HG03159 (cell line): Measurements from ENCODE around the gene IMMP2L.

ENCODE experiments used
- ATAC-seq: cut with Tn5 transposase; IDR thresholded peaks from one replicate; pipeline ENCODE4 v1.9.1; 2021; ENCODE audit warnings: mild to moderate bottlenecking, moderate library complexity; ENCODE audit not compliant: unreplicated experiment

Gene IMMP2L

DNA sequence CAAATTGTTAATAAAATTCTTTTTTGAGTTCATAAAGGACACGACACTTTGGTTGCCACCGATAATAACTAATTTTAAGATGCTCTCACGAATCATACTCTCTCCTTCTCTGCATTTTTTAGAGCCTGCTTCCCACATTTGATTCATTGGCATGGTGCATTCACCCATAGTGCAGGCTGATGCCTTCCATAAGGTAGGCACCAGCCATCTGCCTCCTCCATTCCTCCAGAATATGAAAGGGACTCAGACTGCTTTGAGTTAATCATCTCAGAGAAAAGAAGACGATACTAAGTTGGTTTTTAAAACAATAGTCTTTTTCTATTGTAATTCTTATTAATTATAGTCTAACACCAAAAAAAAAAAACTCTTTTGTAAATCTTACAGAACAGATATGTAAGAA, 505.2 kb downstream of the IMMP2L start:
- ATAC-seq, result no peak

DNA sequence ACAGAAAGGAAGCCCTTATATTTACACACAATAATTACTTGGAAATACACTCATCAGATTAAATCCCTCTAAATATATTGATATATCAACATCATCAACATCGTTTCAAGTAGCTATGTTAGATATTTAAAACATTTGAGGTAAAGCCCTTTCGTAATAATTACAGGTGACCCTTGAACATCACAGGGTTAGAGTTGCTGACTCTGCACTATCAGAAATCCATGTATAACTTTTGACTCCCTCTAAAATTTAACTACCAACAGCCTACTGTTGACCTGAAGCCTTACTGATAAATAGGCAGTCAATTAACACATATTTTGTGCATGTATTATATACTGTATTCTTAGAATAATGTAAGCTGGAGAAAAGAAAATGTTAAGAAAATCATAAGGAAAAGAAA, 505.9 kb downstream of the IMMP2L start:
- no peak for ATAC-seq

DNA sequence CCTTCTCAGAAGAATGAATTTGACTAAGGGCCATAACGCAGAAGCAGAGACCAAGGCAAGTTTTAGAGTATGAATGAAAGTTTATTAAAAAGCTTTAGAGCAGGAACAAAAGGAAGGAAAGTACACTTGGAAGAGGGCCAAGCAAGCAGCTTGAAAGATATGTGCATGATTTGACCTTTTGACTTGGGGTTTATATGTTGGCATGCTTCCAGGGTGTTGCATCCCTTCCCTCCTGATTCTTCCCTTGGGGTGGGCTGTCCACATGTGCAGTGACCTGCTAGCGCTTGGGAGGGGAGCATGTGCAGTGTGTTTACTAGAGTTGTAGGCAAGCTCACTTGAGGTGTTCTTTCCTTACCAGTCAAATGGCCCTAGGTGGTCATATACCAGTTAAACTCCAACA, 509.3 kb downstream of the IMMP2L start:
- no peak for ATAC-seq

DNA sequence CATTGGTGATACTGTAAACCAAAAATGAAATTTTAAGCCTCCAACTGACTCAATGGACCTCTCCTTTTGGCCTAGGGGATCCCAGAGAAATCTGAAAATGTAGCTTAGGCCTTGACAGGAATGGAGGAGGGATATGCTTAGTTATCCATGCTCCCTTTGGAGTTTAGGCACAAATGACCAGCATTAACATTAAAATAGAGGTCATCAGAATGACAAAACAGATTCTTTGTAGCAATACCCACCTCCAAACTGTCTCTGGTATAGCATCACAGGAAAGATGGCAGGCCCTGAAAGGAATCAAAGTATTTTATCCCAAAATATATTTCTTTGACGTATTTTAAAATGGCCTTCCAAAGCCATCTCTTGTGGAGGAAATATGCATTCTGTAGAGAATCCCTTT, 510.5 kb downstream of the IMMP2L start:
- no peak for ATAC-seq

GRCh38 chr7:111050875-111051416, 511.3 kb downstream of the IMMP2L start:
- no peak for ATAC-seq

GRCh38 chr7:111049971-111050680, 512.2 kb downstream of the IMMP2L start:
- ATAC-seq, result no peak

DNA sequence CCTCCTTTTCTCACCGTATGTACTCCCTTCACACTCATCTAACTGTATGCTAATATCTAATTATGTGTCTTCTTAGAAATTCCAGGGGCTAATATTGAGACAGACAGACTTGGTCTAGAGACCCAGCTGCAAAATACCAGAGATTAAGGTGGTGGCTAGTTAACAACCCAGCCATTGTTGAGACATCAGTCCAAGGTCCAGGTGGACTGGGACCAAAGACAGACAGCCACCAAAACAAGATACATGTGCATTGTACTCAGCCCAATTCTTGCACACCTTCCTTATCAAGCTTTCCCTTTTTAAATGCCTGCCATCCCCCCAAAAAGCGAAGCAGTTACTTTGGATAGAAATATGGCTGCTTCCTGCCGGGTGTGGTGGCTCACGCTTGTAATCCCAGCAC, 514.7 kb downstream of the IMMP2L start:
- ATAC-seq, result no peak

- no peak for ATAC-seq
These were observed 516.8 kb downstream of the IMMP2L start for GRCh38 chr7:111045449-111045848.

DNA sequence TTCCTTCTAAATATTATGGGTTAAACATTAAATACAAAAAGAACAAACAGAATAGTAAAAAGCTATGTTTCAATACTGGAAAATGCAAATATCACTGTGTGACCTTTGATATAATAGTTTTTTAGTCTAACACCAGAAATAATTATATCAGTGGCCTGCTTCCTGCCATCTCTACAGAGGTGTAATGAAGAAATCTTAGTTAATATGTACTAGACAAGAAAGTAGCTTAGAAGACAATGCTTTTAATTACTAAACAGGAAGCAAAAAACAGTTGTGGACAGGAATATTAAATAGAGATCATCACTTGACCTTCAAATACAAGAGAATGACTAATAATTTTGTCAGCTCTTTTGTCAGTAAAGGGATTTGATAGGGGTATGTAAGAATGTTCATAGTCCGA, 518.7 kb downstream of the IMMP2L start:
- peak; percentile 97 for ATAC-seq

GRCh38 chr7:111042842-111043241, 519.5 kb downstream of the IMMP2L start:
- no peak for ATAC-seq

DNA sequence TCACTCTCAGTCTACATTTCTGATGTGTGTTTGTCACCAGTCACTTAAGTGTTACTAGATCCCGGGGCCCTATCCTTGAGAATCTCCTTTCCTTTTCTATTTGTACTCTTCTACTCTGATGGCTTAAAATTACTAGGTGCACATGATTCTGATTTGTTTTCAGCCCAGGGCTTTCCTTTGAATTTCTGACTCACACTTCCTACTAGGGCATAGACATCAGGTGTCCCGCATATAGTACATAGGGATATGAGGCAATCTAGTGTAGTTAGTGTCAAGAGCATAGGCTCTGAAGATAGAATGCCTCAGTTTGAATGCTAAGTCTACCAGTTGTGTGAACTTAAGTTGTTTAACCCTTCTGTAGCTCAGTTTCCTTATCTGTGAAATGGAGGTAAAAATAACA, 520.7 kb downstream of the IMMP2L start:
- ATAC-seq, result no peak

- ATAC-seq, result no peak
These were observed 524.1 kb downstream of the IMMP2L start for GRCh38 chr7:111038185-111038584.

GRCh38 chr7:111031916-111032315, 530.4 kb downstream of the IMMP2L start:
- no peak for ATAC-seq

- ATAC-seq, result no peak
These were observed 532.0 kb downstream of the IMMP2L start for GRCh38 chr7:111030336-111030735.

DNA sequence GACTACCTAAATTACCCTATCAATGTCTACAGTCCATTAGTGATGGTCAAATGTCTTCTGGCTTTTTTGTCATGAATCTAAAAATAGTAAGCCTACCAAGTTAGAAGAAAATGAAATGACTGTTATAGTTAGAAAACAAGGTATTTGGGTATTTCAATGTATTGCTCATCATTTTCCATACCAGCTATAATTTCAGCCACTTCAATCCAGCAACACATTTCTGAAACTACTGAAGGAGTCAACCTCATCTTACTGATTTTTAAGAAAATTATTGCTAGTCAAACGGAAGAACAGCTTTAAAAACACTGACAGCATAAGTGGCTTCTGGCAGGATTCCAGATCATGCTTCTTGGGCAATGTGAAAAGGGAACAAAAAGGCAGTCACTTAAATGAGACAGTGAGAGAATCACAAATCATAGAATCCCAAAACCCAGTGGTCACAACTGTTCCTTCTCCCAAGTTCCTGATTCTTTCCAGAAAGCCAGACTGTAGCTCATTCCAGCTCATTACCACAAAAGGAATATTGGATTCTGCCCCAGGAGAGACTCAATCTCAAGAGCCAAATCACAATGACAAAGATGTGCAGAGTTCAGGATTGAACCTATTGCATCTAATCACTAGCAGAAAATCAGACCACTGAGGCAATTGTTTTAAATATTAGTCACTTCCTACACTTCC, 532.6 kb downstream of the IMMP2L start:
- ATAC-seq, result peak; percentile 62

DNA sequence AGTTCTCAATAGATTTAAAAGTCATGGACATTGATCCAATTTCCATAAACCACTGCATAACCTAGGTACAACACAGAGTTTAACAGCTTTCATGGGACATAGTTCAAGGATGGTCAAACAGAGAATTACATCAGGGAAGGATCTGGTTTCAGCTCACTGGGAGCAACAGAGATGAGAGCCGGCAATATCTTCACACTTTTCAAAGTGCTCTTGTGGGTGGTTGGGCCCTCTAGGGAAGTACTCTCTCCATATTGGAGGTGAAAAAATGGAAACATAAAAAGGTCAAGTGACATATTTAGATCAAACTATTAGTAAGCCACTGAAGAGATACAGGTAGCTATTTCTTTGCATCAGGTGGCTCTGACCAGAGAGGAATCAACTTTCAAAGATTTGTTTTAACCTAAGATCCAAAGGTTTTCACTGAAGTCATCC, 533.1 kb downstream of the IMMP2L start:
- no peak for ATAC-seq

DNA sequence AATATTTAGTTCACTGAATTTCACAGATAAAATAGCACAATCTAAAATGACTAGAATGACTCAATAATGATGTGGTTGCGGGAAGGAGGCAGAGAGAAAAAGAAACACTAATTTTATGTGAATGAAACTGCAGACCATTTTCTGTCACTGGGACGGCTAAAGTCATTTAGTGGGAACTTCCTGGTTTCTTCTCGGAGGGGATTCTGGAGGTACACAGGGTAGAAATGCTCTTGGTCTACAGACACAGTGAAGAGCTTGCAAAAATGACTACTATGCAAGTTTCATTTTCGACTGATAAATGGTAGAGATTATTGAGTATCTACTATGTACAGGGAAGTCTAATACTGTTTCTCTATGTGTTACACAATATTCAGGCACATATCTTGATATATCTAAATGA, 534.9 kb downstream of the IMMP2L start:
- no peak for ATAC-seq

DNA sequence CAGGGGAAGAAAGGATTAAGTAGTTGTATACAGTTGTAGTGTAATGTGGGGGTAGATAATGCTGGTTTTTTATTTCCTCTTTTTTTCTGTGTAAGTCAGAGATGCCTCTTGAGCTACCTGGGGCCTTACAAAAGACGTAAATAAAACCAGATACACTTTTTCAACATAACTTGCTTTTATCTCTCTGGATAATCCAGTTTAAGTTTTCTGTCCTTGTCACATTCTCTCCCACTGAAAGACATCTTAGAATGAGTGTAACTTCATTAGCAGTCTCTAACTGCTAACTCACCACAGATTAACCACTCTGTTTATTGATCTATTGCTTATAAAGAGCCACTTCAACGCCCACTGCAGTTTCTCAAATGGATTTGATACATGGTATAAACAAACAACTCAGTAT, 535.5 kb downstream of the IMMP2L start:
- no peak for ATAC-seq

DNA sequence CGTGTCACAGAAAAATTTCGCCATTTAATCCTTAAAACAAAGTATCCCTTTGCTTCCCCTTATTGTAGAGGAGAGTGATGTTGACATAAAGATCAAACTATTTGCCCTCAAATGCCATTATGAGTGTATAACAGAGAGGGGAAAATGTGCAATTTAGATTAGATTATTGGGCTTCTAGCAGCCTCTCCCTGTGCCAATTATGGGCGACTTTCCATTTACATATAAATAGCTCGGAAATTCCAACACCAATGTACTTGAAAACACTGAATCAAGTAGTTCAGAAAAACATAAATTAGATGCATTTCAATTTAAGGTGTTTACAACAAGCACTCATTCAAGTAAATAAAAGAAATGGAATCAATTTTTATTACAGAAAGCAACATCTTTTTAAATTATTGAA, 535.9 kb downstream of the IMMP2L start:
- ATAC-seq, result no peak

DNA sequence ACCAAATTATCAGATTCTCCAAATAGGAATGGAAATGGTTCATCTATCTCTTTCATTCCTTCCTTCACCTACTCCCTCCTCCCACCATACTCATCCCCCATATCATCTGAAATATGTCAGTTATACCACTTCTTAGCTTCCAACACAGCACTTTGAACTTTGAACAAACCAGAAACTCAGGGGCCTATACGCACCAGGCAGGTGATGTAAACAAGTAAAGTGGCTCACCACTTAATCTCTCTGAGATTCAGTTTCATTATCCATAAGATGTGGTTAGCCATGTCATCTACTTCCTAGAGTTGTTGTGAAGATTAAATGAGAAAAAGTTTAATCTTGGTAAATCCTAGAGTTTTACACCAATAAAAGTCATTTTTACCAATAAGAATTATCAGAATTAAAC, 537.3 kb downstream of the IMMP2L start:
- peak; percentile 44 for ATAC-seq

DNA sequence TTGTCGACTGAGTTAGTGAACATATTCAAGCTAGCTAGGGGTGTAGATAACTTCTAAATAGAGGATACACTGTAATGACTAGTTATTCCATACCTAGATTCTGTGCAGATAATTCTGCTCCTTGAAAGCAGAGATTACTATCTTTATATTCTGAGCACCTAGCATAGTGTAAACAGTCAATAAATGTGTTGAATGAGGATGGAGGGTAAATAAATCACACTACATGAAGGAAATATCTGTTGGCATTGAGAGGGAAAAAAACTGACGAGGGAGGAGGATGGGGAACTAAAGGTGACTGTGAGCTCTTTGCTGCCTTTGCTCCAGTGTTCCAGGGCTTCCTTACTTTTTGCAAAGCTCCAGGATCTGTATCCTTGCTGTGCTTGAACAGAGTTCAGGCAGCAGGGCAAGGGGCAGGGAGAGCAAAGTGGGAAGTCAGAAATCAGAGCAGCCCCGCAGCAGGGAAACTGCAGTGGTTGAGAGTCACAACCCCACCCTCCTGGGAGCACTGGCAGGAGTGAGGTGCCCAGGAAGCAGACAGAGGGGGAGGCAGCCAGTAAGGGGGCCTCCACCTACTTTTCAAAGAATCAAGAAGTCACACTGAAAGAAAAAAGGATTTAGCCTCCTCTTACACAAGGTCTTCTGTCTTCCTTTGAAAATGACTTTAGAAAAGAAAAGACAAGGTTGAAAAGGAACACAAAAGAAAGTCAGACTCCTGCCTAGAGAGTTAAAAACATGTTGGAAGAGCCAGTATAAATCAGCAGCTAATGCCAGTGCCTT, 543.1 kb downstream of the IMMP2L start:
- no peak for ATAC-seq

- ATAC-seq, result no peak
These were observed 543.8 kb downstream of the IMMP2L start for GRCh38 chr7:111018447-111018846.
